ENCODE measurements around the gene MATN1.
"Not testable (repeated sequence)": the region's sequence is repeated elsewhere in the genome, so short reads cannot be mapped to it uniquely, and the experiment has no call there.

The MATN1 gene

DNA sequence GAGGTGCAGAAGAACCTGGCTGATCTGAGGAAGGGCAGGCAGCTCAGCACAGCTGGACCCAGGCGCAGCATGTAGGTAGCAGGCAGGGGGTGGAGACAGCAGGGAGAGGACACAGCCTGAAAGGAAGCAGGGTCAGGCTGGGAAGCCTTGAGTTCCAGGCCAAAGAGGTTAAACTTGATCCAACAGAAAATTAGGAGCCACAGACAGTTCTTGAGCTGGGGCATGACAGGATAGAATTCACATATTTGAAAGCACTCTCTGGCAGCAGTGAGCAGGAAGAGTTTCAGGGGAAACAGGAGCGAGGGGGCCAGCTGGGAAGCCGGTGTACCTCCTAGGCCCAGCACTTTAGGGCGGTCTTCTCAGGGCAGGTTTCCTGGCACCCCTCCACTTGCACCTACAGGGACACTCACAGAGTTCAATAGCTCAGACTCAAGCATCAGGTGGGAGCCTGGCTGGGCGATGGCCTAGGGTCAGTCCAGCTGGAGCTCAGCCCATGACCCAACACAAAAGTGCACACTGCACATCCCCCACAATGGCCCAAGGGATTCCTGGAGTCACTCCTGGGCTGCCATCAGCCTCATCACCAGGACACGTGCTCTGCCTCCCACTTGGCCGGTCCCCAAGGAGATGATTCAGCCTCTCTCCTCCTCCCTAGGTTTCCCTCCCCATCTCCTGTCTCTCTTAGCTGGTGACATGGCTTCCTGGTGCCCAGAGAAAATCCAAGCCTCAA lies 22.7 kb downstream of the MATN1 start:
- in situ Hi-C loops (cut with HindIII; ENCODE audit: low sequenced_read_pairs) = no loop called here

DNA sequence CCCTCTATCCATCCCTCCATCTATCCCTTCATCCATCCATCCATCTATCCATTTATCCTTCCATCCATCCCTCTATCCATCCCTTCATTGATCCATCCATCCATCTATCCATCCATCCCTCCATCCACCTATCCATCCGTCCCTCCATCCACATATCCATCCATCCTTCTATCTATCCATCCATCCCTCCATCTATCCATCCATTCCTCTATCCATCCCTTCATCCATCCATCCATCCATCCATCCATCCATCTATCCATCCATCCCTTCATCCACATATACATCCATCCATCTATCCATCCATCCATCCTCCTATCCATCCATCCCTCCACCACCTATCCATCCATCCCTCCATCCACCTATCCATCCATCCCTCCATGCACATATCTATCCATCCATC lies 23.6 kb downstream of the MATN1 start:
- in situ Hi-C loops (cut with HindIII; ENCODE audit: low sequenced_read_pairs) = no loop called here

DNA sequence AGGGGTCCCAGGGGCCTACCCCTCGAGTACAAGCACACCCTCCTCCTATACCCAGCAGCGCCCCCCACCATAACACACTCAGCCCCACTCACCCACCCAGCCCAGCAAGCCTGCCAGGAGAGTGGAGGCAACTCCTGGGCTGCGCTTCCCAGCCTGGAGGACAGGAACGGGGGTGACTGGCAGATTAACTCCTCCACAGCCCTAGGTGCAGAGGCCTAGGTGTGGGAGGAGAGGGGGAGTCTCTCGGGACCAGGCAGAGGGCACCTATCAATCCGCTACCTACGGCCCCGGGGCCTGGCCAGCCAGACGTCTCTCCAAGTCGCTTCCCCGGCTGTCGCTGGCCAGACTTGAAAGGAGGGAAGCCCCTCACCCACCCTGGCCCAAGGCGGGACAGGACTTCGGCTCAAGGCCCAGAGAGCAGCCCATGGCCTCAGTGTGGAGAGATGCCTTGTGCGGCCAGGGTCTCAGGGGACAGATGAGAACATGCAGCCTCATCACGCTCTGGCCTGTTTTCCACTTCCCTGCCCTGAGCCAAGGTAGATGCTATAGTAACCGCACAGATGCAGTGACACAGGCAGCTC lies 24.9 kb downstream of the MATN1 start:
- in situ Hi-C loops (cut with HindIII; ENCODE audit: low sequenced_read_pairs) = no loop called here

DNA sequence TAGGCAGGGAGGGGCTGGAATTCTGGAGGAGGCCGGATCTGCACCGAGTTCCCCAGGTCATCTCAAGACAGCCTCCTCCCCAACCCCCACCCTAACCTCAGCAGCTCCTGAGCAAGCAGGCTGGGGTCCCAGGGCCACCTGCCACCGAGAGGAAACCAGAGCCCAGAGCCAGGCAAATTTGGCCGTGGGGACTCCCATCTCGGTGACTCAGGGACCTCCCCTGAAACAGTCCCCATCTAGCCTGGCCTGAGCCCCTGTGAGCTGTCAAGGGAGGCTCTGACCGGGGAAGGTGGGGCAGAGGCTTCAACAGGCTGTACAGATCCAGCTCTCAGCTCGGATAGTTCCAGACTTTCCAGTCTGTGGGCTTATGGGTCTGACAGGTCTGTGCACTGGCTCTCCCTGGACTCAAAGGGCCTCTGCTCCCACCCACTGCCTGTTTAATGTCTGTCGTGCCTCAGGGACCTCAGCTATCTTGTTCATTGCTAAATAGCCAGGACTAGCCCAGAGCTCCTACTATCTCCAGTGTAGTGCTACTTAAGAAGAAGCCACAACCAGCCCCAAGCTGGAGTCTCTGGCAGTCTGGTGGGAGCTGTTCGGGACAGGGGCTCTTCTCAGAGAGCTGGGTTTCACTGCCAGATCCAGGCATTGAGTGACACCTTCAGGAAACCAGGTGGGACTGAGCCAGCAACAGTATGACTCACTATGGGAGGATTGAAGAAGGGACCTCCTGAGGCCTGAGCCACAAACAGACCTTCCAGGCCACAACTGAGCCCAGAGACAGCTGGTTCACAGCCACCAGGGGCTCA lies 25.6 kb downstream of the MATN1 start:
- in situ Hi-C loops (cut with HindIII; ENCODE audit: low sequenced_read_pairs) = no loop called here

DNA sequence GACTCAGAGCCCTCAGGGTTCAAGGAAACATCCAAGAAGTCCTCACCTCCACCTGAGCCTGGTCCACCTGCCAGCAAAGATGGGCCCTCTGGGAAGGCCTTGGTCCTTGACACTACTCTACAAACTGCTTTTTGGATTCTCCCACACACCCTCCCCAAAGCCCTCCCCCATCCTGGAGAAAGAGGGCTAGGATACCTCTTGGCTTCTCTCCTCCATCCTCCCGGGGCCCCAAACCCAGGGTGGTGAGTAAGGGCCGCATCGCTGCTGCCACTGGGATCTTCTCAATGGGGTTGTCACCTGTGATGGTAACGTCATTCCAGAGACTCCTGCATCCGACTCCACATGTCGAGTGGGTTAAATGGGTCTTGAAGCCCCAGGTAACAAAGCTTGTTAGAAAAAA lies 26.6 kb downstream of the MATN1 start:
- in situ Hi-C loops (cut with HindIII; ENCODE audit: low sequenced_read_pairs) = no loop called here

DNA sequence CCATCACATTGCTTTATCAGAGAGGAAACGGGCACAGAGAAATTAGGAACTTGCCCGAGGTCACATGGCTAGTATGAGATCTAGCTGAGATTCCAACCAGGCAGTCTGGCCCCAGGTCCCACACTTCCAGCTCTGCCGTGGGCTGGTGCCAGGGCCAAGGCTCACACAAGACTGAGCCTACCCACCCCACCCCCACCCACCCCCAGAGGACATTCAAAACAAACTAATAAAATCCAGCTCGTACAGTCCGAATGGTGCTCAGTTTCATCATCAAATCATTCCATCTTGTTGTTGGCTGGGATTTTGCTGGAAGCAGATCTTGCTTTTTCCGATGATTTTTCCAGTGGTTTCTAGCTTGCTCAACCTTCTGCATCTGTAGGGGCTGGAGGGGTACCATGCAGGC lies 27.9 kb downstream of the MATN1 start:
- in situ Hi-C loops (cut with HindIII; ENCODE audit: low sequenced_read_pairs) = no loop called here

DNA sequence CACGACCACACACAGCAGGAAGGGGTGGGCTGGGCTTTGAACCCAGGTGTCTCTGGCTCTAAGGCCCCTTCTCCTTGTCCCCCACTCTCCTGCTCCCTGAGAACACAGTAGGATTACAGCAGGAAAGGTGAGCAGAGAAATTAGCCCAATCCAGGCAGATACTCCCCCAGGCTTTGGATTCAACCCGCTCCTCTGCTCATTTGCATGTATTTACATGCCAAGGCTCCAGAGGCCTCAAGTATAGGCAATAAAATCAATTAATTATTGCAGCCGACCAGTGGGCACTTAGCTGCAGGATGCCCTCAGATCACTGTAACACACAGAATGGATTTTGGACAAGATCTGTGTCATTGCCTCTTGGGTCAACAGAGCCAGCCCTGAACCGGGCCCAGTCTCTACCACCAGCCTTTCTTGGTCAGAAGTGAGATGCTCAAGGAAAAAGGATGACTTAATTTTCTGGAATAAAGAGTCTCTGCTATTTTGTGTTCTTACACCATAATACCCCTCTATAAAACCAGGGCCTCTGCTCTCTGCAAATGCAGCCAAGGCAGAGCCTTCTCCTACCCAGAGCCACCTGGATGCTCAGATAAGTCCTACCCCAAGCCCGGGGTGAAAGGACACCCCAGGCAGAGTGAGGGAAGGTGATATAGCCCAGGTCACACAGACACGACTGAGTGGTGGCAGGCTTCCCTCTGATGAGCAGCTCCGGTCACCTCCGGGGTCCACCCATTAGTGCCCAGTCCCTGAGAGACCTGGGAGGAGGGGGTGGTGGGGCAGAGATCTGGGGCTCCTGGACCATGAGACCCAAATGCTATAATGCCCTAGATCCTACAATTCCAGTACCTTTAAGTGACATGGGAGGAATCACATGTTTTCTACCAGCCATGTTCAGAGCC lies 28.9 kb downstream of the MATN1 start:
- in situ Hi-C loops (cut with HindIII; ENCODE audit: low sequenced_read_pairs) = no loop called here

DNA sequence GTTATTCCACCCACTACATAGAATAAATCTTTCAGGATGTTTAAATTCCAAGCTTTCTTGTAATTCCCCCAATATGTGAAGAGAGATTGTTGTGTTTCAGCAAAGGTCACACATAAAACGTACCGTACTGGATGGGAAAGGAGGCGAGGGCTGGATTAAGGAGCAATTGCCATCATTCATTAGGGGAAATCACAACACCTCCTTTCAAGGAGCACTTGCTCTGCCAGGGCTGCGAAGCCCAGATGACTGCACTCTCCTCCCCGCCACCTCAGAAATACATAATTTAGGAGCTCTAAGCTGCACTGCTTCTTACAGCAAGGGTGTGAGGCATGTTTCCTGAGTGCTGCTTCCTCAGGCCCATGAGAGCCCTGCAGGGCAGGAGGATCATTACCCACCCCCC lies 29.6 kb downstream of the MATN1 start:
- in situ Hi-C loops (cut with HindIII; ENCODE audit: low sequenced_read_pairs) = no loop called here

DNA sequence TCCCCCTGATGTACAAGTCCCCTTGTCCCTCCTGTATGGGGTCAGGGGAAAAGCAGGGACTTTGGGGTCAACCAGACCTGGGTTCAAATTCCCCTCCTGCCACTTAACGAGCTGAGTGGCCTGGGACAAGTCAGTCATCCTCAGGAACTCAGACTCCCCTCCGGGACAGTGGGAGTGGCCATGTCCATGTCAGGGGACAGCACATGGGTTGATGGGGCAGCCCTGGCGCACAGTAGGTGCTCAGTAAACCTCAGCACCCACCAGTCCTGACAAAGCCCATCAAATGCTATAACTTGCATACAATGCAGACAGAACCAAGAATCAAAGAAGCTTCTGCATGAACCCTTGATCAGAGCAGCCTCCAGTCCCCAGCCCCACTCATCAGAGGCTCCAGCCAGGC lies 30.0 kb downstream of the MATN1 start:
- in situ Hi-C loops (cut with HindIII; ENCODE audit: low sequenced_read_pairs) = no loop called here

DNA sequence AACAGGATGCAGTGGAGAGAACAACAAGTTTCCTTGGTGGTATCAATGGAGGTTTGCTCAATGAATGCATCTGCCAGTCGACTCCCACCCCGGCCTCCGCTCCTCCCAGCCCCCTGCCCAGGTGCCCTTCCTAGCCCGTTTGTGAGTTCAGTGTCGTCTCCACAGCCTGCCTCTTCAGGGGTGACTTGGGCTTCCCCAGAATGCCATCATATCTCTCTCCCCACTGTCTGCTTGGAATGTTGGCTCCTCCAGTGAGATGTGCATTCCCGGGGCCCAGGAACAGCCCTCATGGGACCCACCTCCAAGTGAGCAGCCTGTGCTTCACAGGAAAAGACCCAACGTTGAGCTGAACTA lies 30.5 kb downstream of the MATN1 start:
- in situ Hi-C loops (cut with HindIII; ENCODE audit: low sequenced_read_pairs) = no loop called here

DNA sequence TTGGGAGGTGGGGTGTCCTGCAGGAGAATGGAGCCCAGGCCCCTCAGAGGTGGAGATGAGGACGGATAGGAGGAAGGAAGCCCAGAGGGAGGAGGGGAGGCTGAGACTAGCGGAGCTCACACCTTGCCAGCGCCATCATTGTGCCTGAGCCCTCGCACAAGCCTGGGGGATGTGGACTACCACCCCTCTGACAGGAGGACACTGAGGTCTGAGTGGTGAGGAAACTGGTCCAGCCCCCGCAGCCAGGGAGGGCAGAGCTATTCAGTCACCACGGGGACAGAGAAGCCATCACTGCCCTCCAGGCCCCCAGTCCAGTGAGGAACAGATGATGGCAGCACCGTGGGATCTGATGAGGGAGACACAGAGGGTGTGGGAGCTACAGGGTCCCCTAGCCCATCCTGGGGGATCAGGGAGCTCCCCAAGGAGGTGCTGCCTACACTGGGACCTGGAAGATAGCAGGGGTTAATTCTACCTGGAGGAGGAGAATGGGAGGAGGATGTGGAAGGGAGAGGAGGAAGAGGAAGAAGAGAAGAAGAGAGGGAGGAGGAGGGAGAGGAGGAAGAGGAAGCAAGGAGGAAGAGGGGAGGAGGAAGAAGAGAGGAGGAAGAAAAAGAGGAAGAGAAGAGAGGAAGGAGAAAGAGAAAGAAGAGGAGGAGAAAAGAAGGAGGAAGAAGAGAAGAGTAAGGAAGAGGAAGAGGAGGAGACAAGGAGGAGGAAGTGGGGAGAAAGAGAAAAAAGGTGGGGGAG lies 31.0 kb downstream of the MATN1 start:
- in situ Hi-C loops (cut with HindIII; ENCODE audit: low sequenced_read_pairs) = no loop called here

DNA sequence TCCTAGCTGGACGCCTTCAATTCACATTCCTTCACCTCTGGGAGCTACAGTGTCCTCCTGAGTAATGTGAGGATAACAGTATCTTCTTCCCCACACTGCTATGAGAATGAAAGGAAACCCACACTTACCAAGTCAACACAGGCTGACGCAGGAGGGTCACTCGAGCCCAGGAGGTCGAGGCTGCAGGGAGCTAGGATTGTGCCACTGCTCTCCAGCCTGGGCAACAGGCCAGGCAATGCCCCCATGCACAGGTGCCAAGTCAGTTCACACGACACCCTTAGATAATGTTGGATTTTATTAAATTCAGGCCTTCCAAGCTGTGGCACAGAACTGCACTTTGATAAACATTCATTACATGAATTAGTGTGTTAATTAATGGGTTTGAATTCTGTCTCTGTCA lies 31.9 kb downstream of the MATN1 start:
- in situ Hi-C loops (cut with HindIII; ENCODE audit: low sequenced_read_pairs) = no loop called here

DNA sequence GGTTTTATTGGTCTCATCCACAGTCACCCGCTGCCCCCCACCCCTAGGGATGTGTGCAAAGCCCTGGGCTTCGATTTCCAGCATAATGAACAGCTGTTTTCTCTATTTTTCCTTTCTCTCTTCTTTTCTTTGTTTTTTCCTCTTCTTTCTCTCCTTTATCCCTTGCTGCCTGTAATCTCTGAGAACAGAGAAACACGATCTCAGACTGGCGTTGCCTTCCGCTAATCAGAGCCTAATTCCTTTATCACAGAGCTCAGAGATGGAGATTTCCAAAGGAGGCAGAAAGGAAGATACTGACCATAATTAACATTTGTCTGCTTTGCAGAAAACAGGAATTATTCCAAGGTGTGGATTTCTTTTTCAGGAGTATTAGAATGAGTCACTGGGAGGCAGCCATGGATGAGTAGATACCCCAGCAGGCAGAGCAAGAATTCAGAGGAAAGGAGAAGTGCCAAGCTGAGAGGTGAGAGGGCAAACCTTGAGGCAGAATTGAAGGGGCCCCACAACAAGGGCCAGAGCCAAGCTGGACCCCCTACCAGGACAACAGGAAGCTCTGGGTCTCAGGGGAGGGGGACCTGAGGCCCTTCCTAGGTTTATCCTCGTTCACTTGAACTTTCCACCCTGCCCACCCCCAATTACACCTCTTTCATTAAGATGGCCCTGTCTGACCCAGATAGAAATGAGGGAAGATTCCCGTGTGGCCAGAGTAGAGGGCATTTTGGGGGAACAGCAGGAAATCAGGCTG lies 33.3 kb downstream of the MATN1 start:
- in situ Hi-C loops (cut with HindIII; ENCODE audit: low sequenced_read_pairs) = no loop called here

DNA sequence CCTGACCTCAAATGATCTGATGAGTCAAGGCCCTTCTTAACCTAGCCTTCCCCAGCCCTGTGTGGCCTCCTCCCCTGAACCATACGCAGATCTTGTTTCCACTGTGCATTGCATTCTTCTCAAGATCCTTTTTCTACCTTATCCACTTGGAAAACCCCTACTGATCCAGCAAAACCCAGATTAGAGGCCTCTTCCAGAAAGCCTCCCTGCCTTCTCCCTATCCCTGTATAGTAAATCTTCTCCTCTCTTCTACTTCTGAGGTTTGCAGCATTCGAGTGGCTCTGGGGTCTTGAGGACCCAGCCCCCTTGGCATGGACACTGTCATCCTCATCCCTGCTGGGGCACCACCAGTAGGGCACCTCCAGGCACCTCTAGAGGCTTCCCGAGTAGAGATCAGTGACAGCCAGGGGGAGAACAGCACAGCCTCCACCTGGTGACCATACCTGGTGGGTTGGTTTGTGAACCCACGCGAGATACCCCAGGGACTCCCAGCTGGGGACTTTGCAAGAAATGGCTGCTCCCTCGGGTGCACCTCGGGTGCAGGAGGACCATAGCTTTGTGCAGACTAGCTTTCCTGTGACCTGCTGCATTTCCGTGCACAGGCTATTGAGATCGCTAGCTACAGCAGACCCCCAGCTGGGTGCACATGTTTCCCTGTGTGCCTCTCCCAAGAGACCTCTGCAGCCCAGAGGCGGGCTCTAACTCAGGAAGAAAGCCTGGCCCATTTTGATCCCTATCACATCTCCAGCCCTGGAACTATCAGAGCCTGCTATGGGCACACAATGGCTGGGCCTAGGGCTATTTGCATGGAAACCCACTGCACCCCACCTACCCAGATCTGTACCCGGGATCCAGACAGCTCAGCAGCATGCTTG lies 34.2 kb downstream of the MATN1 start:
- in situ Hi-C loops (cut with HindIII; ENCODE audit: low sequenced_read_pairs) = no loop called here

DNA sequence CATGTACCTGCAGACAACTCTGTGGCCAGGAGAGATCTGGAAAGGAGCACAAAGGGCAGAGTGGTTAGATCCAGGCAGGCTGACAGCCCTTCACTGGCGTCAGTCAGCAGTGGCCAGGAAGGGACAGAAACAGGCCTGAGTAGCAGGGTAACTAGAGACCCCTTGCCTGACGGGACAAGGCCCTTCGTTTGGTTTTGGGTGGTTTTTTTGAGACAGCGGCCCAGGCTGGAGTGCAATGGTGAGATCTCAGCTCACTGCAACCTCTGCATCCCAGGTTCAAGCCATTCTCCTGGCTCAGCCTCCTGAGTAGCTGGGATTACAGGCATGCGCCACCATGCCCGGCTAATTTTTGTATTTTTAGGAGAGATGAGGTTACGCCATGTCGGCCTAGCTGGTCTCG lies 34.9 kb downstream of the MATN1 start:
- in situ Hi-C loops (cut with HindIII; ENCODE audit: low sequenced_read_pairs) = not testable (repeated sequence)

DNA sequence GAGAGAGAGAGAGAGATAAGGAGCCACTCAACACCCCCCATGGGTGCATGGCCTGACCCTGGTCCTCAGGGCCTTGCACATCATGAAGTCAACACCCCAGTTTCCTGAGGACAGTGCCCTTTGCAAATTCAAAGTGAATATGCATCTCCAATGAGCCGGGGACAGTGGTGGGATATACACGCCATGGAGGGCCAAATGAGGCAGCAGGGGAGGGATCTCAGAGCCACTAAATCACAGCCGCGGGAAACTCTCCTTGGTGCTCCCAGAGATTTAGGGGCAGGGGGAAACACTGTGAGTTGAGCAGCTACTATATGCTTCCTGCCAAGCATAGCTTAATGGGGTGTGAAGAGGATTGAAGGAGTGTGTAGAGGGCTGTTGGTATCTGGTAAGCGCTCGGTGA lies 35.5 kb downstream of the MATN1 start:
- in situ Hi-C loops (cut with HindIII; ENCODE audit: low sequenced_read_pairs) = no loop called here

DNA sequence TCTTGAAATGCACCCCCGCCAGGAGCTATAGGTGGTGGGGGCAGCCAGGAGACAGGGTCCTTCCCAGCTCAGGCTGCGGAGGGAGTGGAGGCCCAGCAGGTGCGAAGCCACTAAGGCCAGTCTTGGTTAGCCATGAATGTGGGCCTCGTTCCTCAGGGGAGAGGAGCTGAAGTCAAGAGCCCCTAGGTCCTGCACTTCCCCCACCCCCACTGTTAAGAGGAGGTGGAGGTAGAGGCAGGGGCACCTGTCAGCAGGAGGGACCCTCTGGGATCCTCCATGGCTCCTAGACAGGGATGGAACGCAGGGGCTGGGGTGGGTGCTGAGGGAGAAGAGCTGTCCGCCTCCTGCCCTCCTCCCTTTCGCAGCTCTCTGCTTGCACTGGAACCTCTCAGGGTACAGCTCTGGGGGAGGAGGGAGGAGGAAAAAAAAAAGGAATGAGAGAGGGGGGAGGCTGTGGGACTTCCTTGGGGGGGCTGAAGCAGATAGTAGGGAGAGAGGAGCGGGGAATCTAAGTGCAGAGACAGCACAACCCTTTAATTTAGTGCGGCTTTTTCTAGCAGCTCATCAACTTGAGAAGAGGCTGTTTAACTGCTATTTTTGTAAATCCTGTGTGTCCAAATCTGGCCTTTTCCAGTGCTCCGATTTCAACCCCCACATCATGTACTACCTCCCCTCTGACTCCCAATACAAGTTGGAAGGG lies 37.0 kb downstream of the MATN1 start:
- in situ Hi-C loops (cut with HindIII; ENCODE audit: low sequenced_read_pairs) = no loop called here

DNA sequence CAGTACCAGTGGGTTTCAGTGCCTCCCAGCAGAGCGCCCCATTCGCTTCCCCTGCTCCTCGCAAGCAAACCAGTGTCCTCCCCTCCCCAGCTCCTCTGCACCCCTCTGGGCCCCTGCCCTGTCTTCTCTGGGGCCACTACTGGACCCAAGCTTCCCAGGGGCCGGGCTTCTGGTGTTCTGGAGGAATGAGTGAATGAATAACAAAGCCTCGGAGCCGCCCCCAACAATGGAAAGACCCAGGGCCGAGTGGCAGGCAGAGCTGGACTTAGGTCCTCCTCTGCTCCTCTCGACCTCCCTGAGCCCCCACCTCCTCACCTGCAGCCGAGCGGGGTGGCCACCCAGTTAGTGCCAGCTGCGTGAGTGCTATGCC lies 37.6 kb downstream of the MATN1 start:
- in situ Hi-C loops (cut with HindIII; ENCODE audit: low sequenced_read_pairs) = no loop called here

Measured in DLD1 (cell line).